Fibroblast of upper back skin (primary cell): ENCODE data around the gene GNB1L.
"Not testable (repeated sequence)": the region's sequence is repeated elsewhere in the genome, so short reads cannot be mapped to it uniquely, and the experiment has no call there.

Experiments
- DNase-seq: peaks from one replicate; pipeline ENCODE4 v3.0.0-alpha.2; 2013

GNB1L gene

DNA sequence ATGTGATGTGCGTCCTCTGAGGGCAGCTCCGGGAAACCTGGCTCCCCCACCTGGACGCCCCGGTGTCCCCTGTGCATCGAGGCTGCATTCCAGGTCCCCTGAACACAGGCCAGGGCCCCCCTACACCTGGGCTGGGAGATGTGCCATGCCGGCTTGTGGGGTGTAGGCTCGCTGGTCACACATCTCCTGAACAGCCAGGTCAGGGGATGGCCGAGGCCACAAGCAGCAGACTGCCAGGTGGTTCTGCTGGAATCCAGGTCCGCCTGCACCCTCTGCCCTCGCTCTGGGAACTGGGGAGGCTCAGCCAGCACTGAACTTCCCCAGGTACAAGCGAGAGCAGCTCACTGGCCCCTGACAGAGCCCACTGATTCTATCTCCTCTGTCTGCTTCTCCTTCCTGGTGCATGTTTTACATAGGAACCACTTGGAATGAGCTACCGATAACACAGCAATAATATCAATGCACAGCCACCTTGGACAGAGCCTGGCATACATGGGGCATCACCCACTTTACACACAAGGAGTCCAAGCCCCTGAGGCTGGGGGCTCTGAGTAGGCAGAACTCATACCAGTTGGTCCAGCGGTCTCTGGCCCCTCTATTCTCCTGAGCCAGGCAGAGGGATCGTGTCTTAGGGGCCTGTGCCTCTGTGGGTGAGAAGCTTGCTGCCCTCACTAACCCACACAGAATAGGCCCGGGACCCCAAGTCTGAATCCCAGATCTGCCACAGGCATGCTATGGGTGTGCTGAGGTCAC is 47.3 kb downstream of the GNB1L start:
- no peak for DNase-seq

DNA sequence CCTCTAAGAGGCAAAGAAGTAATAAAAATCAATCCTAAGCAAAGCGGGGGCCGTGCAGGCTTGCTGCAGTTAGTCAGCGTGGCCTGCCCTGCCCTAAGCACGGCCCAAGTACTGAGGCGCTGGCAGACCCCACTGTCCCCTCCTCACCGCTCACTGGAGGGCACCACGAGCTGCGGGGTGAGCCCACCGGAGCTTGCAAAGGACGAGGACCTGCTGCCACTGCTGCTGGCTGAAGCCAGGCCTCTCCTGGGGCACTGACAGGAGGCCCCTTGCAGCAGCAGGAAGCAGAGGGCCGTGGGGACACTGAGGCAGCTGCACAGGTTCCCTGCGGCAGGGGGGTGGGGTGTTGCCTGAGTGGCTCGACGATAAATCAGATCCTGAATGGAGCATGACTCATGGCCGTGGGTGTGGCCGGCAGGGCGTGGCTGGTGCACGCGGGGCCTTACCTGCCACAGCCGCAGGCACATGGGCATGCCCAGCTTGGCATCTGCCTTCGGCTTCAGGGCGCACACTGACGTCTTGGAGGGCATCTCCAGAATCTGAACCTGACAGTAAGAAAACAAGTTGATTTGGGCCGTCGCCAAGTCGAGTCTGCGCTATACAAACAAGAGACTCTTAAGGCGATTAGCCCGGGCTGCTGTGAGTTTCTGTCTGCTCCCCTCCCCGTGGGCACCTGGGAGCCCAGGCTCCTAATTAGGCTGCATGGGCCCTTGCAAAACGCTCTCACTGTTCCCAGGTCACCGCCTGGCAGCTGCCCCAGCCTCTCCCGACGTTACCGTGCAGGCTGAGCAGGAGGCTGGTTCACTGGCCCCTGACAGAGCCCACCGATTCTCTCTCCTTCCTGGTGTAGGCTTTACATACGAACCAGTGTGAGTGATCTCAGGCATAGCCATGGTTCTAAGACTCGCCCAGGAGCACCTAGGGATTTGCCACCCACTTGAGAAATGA is 48.2 kb downstream of the GNB1L start:
- DNase-seq = no peak

DNA sequence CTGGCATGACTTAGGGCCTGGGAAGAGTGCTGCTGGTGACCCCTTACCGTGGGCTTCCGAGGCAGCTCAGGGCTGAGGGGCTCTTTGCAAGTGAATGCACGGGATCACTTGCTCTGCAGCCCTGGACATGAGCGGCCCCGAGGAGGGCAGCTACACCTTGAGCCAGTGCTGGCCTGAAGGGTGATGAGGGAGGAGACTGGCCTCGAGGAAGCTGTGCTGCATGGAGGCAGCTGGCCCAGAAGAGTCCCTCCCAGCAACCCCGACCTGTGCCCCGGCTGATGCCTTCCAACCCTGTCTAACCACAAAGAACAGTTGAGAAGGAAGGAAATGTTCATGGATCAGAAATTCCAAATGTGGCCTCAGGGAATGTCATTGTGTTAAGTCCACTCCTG is 48.9 kb downstream of the GNB1L start:
- DNase-seq = no peak

DNA sequence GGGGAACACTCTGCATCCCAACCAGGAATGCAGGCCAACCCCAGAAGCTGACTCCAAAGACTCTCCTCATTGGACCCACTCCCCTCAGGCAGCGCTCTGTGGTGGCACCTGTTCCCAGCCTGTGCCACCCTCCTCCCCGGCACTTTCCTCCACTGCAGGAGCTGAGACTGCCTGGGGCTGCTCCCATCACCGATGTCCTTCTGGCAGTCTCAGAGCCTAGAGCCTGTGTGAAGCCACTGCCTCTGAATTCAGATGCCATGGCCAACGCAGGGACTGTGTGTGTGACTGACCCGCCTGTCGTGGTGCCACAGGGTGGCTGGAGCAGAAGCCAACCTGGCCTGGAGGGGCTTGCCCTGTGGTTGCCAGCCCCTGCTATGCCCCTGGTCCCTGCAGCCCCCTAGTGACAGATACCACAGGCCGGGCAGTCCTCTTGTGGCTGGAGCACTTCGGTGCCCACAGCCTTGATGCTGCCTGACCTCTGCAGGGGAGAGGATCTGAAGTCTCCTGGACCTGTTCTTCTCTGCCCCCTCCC is 50.9 kb downstream of the GNB1L start:
- no peak for DNase-seq

DNA sequence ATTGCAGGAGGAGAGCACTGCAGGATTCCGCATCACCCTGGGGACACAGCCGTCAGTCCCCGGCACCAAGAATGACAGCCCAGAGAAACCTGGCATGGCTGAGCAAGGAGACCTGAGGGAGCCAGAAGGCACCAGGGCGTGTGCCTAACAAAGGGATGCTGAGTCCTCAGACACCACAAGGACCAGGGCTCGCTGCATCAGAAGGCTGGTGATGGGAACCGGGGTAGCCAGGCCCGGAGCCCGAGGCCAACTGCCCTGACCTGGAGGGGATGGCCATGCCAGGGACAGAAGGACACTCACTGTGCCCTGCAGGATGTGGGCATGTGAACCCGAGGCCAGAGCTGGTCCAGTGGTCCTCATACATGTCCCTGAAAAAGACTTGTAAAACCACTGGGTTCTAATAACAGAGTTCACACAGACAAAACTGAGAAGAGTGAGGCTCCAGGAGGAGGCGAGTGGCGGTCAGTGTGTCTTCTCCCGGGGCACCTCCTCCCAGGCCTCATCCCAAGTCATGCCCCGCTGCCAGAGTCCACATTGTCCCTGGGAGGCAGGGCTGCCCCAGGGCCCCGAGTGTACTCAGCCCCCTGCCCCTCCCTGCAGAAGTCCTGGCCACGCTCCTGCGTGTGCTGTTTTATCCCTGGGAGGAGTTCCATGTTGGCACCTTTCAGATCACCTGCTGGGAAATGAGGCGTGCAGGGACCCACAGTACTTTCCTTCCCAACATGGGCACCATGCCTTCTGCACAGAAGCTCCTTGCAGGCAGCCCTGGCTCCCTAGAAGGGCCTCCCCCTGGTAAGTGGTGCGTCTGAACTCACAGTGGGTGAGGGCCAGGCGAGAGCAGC is 51.6 kb downstream of the GNB1L start:
- no peak for DNase-seq

DNA sequence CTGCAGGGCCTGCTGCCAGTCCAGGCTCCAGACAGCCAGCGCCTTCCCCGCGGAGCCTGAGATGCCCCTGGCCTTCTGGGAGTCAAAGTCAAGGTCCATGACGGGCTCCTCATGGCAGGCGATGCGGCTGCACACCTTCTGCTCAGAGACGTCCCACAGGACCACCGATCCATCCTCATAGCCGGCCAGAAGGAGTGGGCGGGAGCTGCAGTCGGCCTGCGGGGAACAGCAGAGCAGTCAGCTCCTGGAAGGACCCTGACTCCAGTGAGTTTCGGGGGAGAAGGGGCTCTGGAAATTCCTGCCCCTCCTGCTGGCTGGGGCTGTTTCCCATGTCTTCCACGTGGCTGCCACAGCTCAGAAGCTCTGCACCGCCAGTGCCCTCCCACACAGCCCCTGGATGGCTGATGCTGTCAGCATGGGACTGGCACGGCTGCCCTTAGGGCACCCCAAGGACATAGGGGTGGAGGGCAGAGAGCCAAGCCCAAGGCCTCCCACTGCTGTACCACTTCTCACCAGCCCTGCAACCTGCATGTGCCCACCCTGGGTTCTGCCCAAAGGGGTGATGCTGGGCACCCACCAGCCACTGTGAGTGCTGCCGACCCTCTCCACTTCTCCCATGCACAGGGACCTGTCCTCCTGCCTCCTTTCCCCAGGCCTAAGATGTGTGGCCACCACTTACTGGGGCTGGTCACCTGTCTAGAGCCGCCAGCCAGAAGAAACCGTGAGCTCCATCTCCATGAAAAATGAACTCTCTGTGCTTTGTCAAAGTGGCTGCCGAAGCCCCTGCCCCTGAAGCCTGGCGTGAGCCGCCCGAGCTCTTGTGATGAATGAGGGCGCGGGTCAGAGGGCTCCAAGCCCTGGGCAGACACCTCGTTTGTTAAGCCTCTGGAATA is 52.4 kb downstream of the GNB1L start:
- DNase-seq = no peak

DNA sequence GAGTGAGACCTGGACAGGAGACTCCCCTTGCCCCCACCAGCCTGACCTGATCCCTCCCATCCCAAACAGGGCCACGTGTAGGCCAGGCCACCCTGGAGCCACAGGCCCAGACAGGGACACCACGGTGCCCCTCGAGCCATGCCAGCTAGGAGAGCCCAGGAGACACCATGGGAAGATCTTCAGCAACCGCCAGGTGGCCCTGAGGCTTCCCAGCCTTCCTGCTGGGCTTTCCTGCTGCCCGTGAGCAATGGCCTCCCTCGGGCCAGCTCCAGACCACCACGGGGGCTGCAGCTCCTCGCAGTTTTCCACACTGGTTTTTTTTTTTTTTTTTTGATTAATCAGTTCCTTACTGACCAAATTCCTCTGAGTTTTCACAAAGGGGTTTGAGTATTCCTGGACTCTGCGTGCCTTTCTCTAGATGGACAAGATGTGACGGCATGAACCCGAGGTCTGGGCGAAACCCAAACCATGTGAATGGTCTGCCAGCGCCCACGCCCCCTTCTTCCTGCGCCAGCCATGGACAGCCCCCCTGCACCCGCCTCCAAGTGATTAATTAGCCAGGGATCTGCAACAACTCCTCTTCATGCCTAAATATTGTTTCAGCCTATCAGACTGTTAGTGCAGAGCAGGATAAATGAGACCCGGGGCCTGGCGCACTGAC is 53.2 kb downstream of the GNB1L start:
- peak; percentile 31 for DNase-seq

DNA sequence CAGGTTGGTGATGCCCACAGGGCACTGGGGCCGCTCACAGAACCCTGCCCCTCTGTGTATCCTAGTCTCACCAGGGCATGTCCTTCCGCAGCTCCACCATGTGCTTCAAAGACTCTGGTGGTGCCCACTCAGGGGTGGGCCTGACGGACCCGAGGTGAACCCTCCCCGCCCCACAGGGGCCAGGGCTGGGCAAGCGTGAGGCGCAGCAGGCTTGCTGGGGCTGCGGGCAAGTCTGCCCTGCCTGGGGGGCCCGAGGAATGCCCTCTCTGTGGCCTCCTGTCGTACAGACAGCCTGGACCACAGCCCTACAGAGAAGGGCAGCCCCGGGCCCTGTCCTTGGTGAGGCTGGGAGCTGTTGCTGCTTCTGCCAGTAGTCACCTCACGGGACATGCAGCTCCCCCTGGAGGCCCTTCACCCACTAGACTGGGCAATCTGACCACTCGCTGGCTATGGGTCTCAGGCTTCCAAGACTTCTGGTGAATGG is 53.9 kb downstream of the GNB1L start:
- DNase-seq = peak; percentile 34

DNA sequence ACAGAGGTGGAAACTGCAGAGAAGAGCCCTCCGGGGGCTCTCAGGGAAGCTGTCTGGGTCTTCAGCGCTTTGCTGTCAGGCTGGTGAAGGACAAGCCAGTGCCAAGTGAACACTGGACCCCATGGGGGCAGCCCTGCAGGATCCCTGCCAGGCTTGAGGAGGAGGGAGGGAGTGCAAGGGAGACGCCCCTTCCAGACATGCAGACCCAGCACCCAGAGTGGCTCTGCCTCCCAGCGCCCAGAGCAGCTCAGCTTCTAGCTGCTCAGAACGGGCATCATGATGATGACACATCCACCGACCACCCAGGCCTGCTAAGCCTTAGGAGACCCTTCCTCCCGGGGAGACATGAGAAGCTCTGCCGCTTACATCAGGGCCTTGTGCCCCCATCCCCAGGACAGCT is 54.4 kb downstream of the GNB1L start:
- no peak for DNase-seq

DNA sequence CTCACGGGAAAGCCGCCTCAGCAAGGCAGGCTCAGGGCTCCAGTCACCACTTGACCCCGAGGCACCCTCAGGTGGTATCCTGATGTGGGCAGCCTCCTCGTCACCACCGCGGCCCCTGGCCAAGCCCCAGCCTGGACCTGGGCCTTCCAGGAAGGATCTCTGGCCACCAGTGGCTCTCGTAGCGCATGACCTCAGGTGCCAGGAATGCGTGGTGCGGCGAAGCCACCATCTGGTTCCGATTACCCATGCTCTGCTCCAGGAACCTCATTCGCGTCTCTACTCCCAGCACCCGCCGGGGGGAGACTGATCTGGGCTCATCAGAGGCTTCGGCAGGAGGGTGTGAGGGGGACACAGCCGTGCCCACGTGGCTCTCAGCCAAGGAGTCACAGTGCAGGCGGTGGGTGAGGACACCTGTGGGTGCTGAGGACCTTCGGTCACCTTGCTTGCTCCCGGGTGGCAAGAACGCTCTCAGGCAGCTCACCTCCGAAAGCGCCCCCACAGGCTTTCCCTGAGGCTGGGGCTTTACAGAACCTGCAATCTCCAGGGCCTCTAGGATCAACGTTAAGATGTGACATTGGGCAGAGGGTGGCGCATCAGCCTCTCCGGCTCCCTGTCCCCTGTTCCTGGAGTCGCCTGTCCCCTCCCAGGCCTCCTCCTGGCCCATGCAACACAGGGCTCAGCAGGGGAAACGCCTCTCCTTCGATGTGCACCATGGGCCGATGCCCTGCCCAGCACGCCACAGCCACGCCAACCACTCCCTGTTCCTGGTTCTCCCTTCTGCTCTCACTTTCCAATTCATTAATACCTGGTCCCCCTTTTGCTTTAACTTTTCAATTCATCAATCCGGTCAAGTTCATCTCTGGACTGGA is 55.1 kb downstream of the GNB1L start:
- DNase-seq = peak; percentile 96

DNA sequence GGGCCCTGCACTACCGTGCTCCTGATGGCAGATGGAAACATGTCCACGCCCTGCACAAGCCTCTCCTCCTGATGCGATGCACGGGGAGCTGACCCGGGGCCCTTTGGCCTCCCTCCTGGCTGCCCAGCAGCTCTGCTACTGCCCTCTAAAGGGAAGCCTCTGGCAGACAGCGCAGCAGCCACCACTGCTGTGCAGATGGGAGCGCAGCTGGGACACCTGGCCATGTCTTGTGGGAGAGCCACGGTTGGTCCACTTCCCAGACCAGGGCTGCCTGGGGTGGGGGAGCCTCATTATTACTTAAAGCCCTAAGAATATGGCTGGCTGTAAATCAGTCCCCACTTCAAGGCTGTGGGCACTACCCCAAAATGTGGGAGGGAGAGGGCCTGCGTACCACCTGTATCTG is 55.8 kb downstream of the GNB1L start:
- no peak for DNase-seq

DNA sequence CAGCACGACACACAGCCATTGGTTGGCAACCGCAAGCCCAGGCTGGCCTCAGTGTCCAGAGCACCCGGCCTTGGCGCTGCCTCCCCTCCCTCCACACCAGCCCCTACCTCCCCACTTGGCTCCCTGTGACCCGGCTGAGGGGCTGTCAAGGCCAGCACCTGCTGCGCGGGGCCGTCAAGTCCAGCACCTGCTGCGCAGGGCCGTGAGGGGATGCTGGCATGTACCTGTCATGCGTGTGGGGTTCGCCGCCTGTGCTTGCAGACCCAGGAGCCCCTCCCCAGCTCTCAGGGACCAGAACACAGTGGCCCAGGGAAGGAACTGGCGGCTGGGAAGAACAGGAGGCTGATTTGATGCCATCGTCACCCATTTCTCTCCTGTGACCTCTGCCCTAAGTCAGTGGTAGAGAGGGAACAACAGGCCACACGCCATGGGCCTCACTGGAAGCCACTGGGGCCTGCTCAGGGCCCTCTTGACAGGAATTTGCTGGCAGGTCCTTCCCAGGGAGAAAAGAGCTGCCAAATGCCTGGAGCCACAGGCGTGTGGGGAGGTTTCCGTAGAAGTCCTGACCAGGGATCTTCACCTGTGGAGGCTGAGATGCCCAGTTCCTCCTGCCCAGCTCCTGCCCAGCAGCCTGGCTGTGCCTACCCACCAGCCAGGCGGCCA is 56.5 kb downstream of the GNB1L start:
- no peak for DNase-seq

DNA sequence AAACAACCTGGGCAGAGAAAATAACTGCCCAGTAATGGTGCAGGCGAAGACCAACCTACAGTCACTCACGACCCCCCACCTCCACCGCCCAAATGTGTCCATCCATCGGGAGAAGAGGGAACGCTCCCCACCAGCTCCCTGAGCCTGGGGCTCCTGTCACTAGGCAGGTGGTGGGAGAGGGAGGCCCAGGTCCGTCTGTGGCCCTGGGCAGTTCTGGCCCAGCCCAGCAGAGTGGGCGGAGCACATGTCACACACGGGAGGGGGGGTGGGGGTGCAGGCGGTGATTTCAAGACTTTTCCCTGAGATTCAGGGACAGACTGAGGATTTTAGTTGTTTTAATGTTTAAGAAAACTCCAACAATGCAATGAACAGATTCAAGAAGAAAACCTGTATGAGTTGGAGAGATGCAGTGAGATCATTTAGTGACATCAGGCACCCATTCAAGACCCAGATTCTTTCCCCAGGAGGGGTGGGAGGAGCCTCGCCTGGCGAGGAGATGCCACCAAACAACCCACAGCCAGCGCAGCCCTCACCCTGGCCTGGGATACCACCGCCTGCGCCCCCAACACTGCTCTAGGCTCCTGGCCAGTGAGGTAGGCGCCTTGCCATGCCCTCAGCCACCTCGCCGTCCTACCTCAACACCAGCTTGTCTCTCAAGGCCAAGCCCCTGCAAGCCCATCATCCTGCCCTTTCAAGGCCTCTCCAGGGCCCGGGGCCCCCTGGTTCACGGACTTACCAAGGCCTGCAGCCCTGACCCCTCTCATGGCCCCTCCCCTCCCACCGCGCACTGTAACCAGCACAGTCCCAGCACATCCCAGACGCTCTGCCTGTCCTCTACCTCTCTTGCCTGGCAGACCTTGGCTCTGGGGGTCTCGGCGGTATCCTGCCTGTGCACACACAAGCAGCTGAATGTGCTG is 57.3 kb downstream of the GNB1L start:
- no peak for DNase-seq

DNA sequence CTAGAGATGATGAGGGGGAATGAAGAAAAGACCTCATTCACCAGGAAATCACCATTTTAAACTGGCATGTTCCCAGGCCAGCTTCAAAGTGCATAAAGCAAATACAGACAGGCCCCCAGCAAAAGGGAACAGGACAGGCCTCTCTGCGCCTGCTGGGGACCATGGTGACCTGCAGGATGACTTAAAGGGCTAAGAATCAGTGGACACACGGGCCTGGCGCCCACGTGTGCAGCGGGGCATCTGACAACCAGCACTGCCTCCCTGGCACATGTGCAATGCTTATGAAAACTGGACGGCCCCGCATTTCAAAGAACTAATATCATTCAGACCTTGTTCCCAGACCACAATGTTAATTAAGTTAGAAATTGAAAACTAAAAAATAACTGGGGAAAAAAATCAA is 58.5 kb downstream of the GNB1L start:
- DNase-seq = no peak

DNA sequence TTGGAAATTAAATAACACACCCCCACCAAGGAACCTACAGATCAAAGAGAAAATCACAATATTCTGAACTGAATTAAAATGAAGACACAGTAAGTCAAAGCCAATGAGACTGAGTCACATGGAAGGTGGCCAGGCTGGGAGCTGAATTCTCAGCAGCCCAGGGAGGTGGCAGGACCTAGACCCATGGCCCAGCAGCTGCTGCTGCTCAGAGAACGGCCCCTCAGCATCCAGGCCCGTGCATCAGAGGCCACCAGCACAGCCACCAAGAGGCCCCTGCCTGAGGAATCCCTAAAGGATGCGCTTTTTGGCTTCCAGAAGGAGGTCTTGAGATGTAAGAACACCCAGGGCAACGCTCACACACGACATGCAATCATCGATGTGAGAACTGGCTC is 59.1 kb downstream of the GNB1L start:
- DNase-seq = peak; percentile 44

DNA sequence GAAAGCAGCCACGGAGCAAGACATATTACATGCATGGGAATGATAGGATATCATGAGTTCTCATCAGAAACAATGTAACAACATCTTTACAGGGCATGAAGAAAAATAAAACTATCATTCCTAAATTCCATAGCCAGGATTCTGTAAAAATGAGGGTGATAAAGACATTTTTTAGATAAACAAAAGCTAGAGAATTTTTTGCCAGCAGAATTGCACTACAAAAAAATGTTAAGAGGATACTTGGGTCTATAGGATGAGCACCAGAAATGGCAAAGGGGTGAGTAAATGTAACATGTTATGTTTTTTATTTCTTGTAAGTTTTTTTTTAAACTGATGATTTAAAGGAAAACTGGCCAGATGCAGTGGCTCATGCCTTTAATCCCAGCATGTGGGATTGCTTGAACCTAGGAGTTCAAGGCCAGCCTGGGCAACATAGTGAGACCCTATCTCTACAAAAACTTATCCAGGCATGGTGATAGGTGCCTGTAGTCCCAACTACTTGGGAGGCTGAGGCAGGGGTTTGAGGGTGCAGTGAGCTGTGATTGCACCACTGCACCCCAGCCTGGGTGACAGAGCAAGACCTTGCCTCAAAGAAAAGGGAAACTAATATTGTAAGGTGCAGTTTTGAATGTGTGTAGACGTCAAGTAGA is 60.9 kb downstream of the GNB1L start:
- no peak for DNase-seq

DNA sequence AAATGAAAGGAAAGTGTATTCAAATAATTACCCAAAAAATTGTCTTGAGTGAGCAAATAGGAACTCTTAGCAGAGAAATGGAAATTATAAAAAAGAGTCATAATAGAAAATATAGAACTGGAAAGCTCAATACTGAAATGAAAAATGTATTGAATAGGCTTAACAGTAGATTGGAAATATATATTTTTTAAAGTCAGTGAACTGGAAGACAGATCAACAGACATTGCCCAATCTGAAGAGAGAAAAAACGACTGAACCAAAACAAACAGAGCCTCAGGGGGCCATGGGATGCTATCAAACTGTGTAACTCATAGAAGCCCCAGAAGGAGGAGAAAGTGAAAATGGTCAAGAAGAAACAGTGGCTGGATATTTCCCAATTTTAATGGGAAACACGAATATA is 61.5 kb downstream of the GNB1L start:
- DNase-seq = no peak

DNA sequence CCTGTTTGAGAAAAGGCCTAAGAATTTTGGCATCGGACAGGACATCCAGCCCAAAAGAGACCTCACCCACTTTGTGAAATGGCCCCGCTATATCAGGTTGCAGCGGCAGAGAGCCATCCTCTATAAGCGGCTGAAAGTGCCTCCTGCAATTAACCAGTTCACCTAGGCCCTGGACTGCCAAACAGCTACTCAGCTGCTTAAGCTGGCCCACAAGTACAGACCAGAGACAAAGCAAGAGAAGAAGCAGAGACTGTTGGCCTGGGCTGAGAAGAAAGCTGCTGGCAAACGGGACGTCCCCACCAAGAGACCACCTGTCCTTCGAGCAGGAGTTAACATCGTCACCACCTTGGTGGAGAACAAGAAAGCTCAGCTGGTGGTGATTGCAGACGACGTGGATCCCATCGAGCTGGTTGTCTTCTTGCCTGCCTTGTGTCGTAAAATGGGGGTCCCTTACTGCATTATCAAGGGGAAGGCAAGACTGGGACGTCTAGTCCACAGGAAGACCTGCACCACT is 62.2 kb downstream of the GNB1L start:
- not testable (repeated sequence) for DNase-seq
